Osteoblast (primary cell): Measurements from ENCODE around the gene FCN3. TPM values are rescaled to one million over a fixed set of nuclear protein-coding genes. Genes with fewer than 3 reads are reported as not detected.

ENCODE experiments used
- DNase-seq: peaks from one replicate; pipeline ENCODE4 v3.0.0; 2011; ENCODE audit warnings: low spot score, mixed read lengths; ENCODE audit not compliant: insufficient read length; ENCODE audit errors: missing footprints
- H2AFZ ChIP-seq: 2 replicates; pipeline ENCODE4 v1.6.0; 2011; ENCODE audit warnings: mild to moderate bottlenecking, low read length
- H3K27ac ChIP-seq: 2 replicates; pipeline ENCODE4 v1.5.1; 2011; ENCODE audit warnings: mild to moderate bottlenecking, low read depth, low read length, moderate library complexity
- H3K27me3 ChIP-seq: 2 replicates; pipeline ENCODE4 v1.6.0; 2012; ENCODE audit warnings: mild to moderate bottlenecking, control low read depth, inconsistent platforms, low read length, moderate library complexity; ENCODE audit not compliant: insufficient read depth
- H3K36me3 ChIP-seq: 2 replicates; pipeline ENCODE4 v1.5.1; 2011; ENCODE audit warnings: mild to moderate bottlenecking, low read length, control low read depth, moderate library complexity; ENCODE audit not compliant: insufficient read depth
- H3K4me1 ChIP-seq: 2 replicates; pipeline ENCODE4 v1.5.1; 2011; ENCODE audit warnings: mild to moderate bottlenecking, low read length, control low read depth, moderate library complexity; ENCODE audit not compliant: insufficient read depth
- H3K4me2 ChIP-seq: 2 replicates; pipeline ENCODE4 v1.6.0; 2011; ENCODE audit warnings: mild to moderate bottlenecking, low read length; ENCODE audit not compliant: insufficient read depth
- H3K4me3 ChIP-seq: fragments of 200-600 bp; sonication (generic); 3 replicates; pipeline ENCODE4 v1.5.1; 2012; ENCODE audit warnings: mild to moderate bottlenecking, low read length, inconsistent platforms; ENCODE audit not compliant: insufficient read depth
- H3K79me2 ChIP-seq: 2 replicates; pipeline ENCODE4 v1.6.0; 2012; ENCODE audit warnings: mild to moderate bottlenecking, low read length, control low read depth, inconsistent platforms; ENCODE audit not compliant: insufficient read depth
- H3K9me3 ChIP-seq: 2 replicates; pipeline ENCODE4 v1.5.1; 2011; ENCODE audit warnings: low read depth, low read length, control low read depth
- H4K20me1 ChIP-seq: 2 replicates; pipeline ENCODE4 v1.6.0; 2012; ENCODE audit warnings: mild to moderate bottlenecking, low read length, control low read depth; ENCODE audit not compliant: insufficient read depth
- CTCF ChIP-seq: IDR thresholded peaks from 2 replicates; pipeline ENCODE4 v1.5.1; 2011; ENCODE audit warnings: mild to moderate bottlenecking, low read depth, low read length, moderate library complexity; ENCODE audit errors: extremely low read depth
- total RNA-seq: library from RNA; depleted of rRNA; stranded (reverse); fragments of >200 nt; gene quantifications from 2 replicates; pipeline ENCODE4 v1.2.3, GENCODE V29; 2012

The FCN3 gene
- total RNA-seq, 1 donor, result not detected

DNA sequence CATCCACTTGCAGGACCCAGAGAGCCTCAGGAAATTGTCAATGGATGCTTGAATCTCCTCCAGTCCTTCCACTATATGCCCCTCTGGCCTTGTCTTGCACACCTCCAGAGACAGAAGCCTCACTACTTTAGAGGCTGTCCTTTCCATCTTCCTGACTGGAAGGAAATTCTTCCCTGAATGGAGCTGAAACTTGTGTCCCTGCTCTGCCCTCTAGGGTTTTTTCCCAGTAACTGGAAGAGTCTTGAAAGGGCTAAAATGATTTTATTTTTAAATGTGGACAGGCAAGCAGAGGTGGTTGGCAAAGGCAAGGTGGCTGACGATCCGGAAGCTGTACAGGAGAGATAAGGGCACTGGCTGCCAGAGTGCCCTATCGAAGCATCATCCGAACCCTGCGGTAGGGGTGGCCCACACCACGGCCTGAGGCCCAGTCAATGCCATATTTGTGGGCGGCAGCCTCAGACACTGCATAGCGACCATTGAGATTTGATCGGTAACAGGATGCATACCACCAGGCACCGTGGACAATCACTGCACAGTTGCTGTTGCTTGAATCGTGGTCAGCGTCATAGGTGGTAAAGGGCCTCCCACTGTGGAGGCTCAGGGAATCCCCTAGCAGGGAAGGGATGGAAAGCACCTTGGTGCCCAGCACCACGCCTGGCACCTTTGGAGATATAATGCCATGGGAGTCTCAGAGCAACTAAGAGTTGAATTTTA lies 5.6 kb downstream of the FCN3 start:
- peaks cover 12% of the 10 kb centered on the region for H3K79me2 ChIP-seq
- no peak for DNase-seq
- H3K36me3 ChIP-seq, result no peaks in the 10 kb centered on the region
- H3K27me3 ChIP-seq, result no peaks in the 10 kb centered on the region
- H4K20me1 ChIP-seq, result no peaks in the 10 kb centered on the region
- H3K9me3 ChIP-seq, result no peaks in the 10 kb centered on the region
- peaks cover 11% of the 10 kb centered on the region for H3K4me1 ChIP-seq
- no peak overlapping the region for H3K4me3 ChIP-seq
- TF ChIP-seq CTCF, result peak; percentile 50
- no peak overlapping the region for H2AFZ ChIP-seq
- no peak overlapping the region for H3K27ac ChIP-seq
- no peak overlapping the region for H3K4me2 ChIP-seq

GRCh38 chr1:27367160-27367650 lies 7.4 kb downstream of the FCN3 start:
- H3K79me2 ChIP-seq, result peaks cover 12% of the 10 kb centered on the region
- H3K36me3 ChIP-seq, result peaks cover 15% of the 10 kb centered on the region
- H3K27me3 ChIP-seq, result no peaks in the 10 kb centered on the region
- H4K20me1 ChIP-seq, result no peaks in the 10 kb centered on the region
- peak overlapping the region; percentile 99 for H3K4me2 ChIP-seq
- H3K9me3 ChIP-seq, result no peaks in the 10 kb centered on the region
- DNase-seq, result no peak
- peak overlapping the region; percentile 85 for H3K4me3 ChIP-seq
- TF ChIP-seq CTCF, result no peak
- no peak overlapping the region for H3K27ac ChIP-seq
- peak overlapping the region; percentile 84 for H2AFZ ChIP-seq
- H3K4me1 ChIP-seq, result peaks cover 11% of the 10 kb centered on the region

- H3K27me3 ChIP-seq, result no peaks in the 10 kb centered on the region
- no peaks in the 10 kb centered on the region for H4K20me1 ChIP-seq
- peaks cover 12% of the 10 kb centered on the region for H3K79me2 ChIP-seq
- peak within 1 kb of the TSS; percentile 99 for H3K4me2 ChIP-seq
- H3K27ac ChIP-seq, result peak within 1 kb of the TSS; percentile 76
- TF ChIP-seq CTCF, result peak; percentile 23
- peak within 1 kb of the TSS; percentile 85 for H3K4me3 ChIP-seq
- H2AFZ ChIP-seq, result peak within 1 kb of the TSS; percentile 84
- H3K36me3 ChIP-seq, result peaks cover 22% of the 10 kb centered on the region
- peaks cover 11% of the 10 kb centered on the region for H3K4me1 ChIP-seq
- H3K9me3 ChIP-seq, result no peaks in the 10 kb centered on the region
- DNase-seq, result peak; percentile 99
These were observed 8.0 kb downstream of the FCN3 start, which contains the start of gene MAP3K6 for GRCh38 chr1:27366411-27367159. MAP3K6 (minus strand) TSS chr1:27366961; CDS start chr1:27366597, 364 bp downstream.

DNA sequence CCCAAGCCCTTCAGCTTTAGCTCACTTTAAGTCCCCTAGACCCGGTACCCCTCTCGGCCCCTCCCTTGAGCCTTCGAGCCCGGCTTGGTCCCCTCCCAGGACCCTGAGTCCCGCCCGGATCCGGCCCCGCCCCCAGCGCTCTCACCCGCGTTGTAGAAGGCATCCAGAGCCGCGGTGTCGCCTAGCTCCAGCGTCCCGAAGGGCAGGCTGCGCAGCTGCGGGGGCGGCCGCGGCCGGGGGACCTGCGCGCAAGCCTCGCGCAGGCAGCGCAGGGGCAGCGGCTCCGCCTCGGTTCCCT lies 8.6 kb downstream of the FCN3 start:
- Histone ChIP-seq H2AFZ (peak overlapping the region; percentile 65), H3K4me3 (peak overlapping the region; percentile 85), H3K79me2 (peaks cover 12% of the 10 kb centered on the region), H3K27ac (peak overlapping the region; percentile 76), H3K9me3 (no peaks in the 10 kb centered on the region), H3K27me3 (no peaks in the 10 kb centered on the region), H3K36me3 (peaks cover 27% of the 10 kb centered on the region), H4K20me1 (no peaks in the 10 kb centered on the region), H3K4me1 (peaks cover 11% of the 10 kb centered on the region), H3K4me2 (peak overlapping the region; percentile 99)
- peak; percentile 98 for DNase-seq
- TF ChIP-seq CTCF, result no peak
